Coronary artery (tissue), 2 donors: ENCODE measurements around the gene CASZ1.

ENCODE experiments used
- DNase-seq: peaks from one replicate; pipeline ENCODE4 v3.0.0-alpha.2; 2017; ENCODE audit warnings: low spot score
- H3K27ac ChIP-seq, 2 donors: fragments of 200-600 bp; sonication (generic); one replicate each; pipeline ENCODE4 v1.5.1; 2016 to 2019
- H3K4me3 ChIP-seq: fragments of 200-600 bp; sonication (generic); 2 replicates; pipeline ENCODE4 v1.5.1; 2016; ENCODE audit warnings: mild to moderate bottlenecking, moderate library complexity
- TF ChIP-seq, protein P1 (sequence below): fragments of 200-600 bp; sonication (generic); IDR thresholded peaks from one replicate; pipeline ENCODE4 v1.5.1; 2019; ENCODE audit warnings: antibody characterized with exemption

CASZ1 gene

DNA sequence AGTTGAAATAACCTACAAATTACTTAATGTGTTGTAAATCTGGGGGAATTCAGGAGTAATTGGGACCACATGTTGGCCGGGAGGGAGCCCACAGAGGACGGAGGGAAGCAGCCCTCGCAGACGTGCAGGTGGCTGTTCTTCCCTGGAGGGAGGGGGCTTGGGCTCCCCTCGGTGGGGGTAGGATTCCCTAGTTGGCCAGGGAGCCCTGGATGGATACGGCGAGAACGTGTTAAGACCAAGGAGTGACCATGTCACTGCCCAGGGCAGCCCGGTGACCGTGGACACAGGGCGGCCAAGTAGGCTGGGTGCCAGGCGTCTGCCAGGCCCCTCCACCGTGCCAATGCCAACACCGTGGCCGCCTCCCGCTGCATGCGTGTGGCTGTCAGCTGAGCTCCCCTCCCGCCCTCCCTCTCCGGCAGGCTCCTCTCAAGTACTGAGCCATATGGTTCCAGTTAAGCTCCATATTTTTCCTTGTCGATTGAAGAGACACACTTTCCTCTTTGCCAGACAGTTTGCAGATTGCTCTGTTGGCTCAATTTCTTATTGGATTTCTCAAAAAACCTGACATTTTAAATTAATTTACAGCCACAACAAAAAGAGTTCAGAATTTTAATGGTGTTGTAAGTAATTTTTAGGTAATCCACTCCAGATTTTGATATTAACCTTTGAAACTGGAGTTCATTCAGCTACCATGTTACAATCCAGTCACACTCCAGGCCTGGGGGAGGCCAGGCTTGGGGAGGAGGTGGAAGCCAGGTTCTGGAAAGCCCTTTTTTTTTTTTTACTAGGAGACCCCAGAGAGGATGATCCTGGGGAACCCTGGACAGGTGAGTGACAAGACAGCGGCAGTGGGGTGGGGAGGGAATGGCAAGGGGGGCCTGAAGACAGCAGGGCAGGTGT lies 71.2 kb downstream of the CASZ1 start:
- peak overlapping the region in 1 of 2 donors; percentile 1 for H3K27ac ChIP-seq

DNA sequence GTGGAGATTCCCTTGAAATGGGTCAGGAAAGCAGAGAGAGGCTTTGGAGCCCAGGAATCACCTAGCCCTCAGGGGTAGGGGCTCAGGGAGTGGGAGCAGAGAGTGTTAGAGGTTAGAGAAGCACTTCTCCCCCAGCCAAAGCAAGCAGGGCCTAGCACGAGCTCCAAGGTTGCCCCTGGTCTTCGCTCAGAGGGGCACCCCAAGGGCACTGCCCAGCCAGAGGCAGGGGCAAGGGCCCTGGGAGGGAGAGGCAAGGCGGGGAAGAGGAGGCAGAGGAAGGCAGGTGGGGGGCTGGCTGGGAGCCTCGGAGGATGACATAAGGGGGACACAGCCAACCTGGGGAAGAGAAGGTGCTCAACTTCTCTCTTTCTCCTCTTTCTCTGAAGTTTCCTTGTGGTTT lies 71.9 kb downstream of the CASZ1 start:
- Histone ChIP-seq H3K27ac (peak overlapping the region in 1 of 2 donors; percentile 1), H3K4me3 (no peak overlapping the region)
- DNase-seq, result no peak
- TF ChIP-seq, protein P1, sequence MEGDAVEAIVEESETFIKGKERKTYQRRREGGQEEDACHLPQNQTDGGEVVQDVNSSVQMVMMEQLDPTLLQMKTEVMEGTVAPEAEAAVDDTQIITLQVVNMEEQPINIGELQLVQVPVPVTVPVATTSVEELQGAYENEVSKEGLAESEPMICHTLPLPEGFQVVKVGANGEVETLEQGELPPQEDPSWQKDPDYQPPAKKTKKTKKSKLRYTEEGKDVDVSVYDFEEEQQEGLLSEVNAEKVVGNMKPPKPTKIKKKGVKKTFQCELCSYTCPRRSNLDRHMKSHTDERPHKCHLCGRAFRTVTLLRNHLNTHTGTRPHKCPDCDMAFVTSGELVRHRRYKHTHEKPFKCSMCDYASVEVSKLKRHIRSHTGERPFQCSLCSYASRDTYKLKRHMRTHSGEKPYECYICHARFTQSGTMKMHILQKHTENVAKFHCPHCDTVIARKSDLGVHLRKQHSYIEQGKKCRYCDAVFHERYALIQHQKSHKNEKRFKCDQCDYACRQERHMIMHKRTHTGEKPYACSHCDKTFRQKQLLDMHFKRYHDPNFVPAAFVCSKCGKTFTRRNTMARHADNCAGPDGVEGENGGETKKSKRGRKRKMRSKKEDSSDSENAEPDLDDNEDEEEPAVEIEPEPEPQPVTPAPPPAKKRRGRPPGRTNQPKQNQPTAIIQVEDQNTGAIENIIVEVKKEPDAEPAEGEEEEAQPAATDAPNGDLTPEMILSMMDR, result no peak

More for the DNA sequence above, 71.2 kb downstream of the CASZ1 start:
- TF ChIP-seq, protein P1, result no peak
- DNase-seq, result no peak
- no peak overlapping the region for H3K4me3 ChIP-seq

DNA sequence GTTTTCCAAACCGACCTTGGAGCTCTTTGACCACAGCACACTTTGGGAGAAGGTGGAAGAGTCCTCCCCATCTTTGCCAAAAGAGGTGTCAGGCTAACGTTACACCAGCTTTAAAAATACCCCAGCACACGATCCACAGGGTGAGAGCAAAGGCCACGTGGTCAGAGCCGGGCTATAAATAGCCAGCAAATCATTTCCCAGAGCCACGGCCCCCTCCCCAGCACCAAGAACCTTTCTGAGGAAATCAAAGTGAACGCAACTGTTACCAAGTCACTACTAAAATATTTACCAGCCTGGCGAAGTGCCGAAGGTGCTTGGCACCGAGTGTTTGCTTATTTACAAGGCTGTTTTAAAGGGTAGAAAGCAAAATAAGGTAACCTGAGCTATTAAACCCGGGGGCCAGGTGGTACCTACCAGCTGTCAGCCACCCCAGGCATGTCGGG lies 72.4 kb downstream of the CASZ1 start:
- no peak overlapping the region for H3K27ac ChIP-seq
- no peak for DNase-seq
- no peak overlapping the region for H3K4me3 ChIP-seq
- TF ChIP-seq, protein P1, result no peak

DNA sequence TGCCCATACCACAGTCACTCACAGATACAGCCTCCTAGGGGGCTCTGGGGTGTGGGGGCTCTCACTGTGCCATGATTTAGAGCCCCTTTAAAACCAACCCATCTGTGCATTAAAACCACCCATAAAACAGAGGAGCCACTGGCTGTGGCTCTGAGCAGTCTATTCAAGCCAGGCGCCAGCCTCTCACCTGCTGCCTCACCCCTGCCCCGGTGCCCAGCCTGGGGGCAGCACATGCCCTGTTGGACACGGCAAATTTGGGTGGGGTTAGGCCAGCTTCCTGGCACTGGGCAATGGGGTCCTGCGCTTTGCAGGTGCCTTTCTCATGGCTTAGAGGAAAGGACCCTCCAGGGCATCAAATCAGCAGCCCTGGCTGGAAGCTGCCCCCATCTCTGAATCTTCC lies 73.1 kb downstream of the CASZ1 start:
- no peak overlapping the region for H3K4me3 ChIP-seq
- H3K27ac ChIP-seq, result no peak overlapping the region
- DNase-seq, result no peak
- TF ChIP-seq, protein P1, result no peak

DNA sequence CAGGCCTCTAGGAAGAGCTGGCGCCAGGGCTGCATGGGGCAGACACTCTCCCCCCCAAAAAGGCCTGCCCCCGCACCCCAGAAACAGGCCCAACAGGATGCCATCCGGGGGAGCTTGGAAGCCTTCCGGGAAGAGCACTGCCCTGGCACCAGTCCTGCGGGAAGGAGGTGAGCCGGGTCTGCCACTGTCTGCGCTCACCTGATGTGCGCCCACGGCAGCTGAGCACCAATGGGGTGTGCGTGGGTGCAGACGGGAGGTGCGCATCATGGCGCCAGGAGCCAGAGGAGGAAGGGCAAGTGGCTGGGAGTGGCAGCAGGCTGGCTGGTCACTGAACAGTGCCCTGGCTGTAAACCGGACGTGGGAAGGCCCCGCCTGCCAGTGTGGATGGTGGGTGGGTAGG lies 73.6 kb downstream of the CASZ1 start:
- TF ChIP-seq, protein P1, result no peak

DNA sequence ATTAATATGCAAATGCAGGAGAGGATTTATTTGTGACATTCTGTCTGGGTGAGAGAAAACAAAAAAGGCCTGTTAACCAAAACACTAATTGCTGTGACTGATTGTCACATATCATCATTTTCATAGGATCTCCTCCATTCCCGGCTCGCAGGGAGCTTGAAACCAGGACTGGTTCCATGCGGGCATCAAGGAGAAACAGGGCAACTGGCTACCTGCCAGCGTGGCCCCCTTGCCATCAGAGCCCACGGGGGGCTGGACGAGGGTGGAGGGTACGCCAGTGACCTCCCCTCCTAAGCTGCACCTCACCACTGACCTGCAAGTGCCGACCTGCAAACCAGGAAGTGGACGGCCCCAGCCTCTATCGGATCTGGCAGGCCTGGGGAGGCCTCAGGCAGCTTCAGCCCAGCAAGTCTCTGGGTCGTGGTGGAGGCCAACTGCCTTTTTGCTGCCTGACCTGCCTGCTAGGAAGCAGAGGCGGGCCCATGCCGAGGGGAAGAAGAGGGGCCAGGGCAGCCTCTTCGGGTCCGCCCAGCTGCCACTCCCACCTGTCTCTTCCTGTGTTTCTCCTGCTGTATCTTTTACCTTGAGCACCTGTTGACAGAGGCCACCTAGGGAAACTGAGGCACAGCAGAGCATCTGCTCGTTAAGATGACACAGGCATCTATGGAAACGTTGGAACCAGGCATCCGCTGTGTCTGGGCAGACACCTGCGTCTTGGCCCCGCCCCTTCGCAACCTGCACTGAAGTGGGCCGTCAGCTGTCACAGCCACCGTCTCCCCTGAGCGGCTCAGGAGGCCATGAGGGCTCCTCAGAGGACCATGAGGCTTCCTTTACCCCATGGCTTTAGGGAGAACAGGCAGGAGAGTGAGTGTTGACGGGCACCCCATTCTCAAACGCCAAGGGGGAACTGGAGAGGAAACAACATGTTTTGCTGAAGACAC lies 74.8 kb downstream of the CASZ1 start:
- DNase-seq, result no peak

More for the DNA sequence above, 73.6 kb downstream of the CASZ1 start:
- Histone ChIP-seq H3K27ac (no peak overlapping the region), H3K4me3 (no peak overlapping the region)
- no peak for DNase-seq

More for the DNA sequence above, 74.8 kb downstream of the CASZ1 start:
- Histone ChIP-seq H3K4me3 (no peak overlapping the region), H3K27ac (no peak overlapping the region)
- TF ChIP-seq, protein P1, result no peak
